ENCODE results near the gene MYH16. TPM values are rescaled to one million over a fixed set of nuclear protein-coding genes. Genes with fewer than 3 reads are reported as not detected.

Gene MYH16
- total and polyA plus RNA-seq, 12 donors: 0.03 to 0.28 TPM; not detected in 10

DNA sequence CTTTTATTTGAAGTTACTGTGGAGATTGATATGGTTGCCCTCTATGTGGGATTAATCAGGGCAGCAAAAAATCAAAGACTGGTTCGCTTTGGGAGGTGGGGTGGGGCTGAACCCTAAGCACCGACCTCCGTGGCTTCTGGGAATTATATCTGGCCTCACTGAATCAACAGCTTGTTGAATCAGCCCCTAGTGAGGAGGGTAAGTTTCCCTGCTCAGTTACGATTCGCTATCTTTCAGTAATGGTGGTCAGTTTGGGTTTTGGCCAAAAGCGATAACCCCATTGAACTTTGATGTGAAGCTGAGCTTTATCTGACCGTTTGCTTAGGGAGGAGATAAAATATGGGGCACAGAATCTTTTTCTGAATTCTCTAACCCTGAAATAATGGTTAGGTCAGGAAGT lies 36.5 kb downstream of the MYH16 start:
- H3K4me1 ChIP-seq (replicated peaks in 1 of 2): peaks cover 8 to 11% of the 10 kb centered on the region in 2 donors
- H3K9me3 ChIP-seq (replicated peaks in 1 of 3): no peaks in the 10 kb centered on the region
- DNase-seq: no peak
- H3K4me3 ChIP-seq: no peak overlapping the region
- WGBS, 4 donors: 89 to 94% (median 92%) methylated on average over 7 of the region's 7 CpGs
- H3K27me3 ChIP-seq: no peaks in the 10 kb centered on the region
- TF ChIP-seq, protein P1, sequence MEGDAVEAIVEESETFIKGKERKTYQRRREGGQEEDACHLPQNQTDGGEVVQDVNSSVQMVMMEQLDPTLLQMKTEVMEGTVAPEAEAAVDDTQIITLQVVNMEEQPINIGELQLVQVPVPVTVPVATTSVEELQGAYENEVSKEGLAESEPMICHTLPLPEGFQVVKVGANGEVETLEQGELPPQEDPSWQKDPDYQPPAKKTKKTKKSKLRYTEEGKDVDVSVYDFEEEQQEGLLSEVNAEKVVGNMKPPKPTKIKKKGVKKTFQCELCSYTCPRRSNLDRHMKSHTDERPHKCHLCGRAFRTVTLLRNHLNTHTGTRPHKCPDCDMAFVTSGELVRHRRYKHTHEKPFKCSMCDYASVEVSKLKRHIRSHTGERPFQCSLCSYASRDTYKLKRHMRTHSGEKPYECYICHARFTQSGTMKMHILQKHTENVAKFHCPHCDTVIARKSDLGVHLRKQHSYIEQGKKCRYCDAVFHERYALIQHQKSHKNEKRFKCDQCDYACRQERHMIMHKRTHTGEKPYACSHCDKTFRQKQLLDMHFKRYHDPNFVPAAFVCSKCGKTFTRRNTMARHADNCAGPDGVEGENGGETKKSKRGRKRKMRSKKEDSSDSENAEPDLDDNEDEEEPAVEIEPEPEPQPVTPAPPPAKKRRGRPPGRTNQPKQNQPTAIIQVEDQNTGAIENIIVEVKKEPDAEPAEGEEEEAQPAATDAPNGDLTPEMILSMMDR (IDR thresholded peaks at IDR 0.05): no peak
- no peak for TF ChIP-seq POLR2A (IDR thresholded peaks at IDR 0.05)
- intact Hi-C loops (cut with DNase I): no loop called here
- no peaks in the 10 kb centered on the region for H3K36me3 ChIP-seq (replicated peaks in 1 of 2)
- H3K27ac ChIP-seq: no peak overlapping the region

DNA sequence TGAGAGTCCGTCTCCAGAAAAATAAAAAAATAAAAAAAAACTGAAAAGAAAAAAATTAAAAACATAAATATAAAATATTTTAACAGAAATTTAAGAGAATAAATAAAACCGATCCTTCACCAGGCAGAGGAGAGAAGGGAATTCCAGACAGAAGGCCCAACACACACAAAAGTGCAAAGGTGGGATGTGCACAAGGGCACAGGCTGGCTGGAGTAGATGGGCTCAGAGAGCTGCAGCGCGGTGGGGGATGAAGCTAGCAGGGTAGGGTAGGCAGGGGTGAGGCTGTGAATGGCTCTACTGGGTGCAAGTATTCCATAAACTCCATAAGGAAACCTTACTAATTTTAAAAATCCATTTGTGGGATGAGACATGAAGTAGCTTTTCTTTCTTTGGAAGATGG lies 37.4 kb downstream of the MYH16 start:
- Histone ChIP-seq H3K27ac (no peak overlapping the region), H3K4me3 (no peak overlapping the region), H3K27me3 (no peaks in the 10 kb centered on the region), H3K9me3 (replicated peaks in 1 of 3) (no peaks in the 10 kb centered on the region), H3K36me3 (replicated peaks in 1 of 2) (no peaks in the 10 kb centered on the region), H3K4me1 (replicated peaks in 1 of 2) (peaks cover 8 to 11% of the 10 kb centered on the region in 2 donors)
- intact Hi-C loops (cut with DNase I): loop anchor here in 1 of 2 donors (5.0 kb wide), 2 partner anchors 163 to 273 kb away; no protein-coding TSS in a partner anchor
- DNase-seq: no peak
- TF ChIP-seq, protein P1 (IDR thresholded peaks at IDR 0.05): no peak
- no peak for TF ChIP-seq POLR2A (IDR thresholded peaks at IDR 0.05)
- 96 to 99% (median 97%) methylated on average over 4 of the region's 4 CpGs for WGBS, 4 donors

DNA sequence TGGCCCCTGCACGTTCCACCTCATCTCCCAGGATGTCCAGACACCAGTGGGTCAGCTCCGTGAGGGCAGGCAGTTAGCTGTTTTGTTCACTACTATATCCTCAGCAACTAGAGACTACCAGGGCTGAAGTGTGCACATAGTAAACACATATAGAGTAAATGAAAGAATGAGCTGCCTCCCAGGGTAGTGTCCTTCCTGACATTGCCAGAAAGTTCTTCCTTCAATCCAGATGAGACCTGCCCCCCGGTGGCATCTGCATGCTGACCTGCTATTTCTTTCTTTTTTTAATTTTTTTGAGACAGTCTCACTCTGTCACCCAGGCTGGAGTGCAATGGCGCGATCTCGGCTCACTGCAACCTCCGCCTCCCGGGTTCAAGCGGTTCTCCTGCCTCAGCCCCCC lies 39.1 kb downstream of the MYH16 start:
- H3K36me3 ChIP-seq (replicated peaks in 1 of 2): no peaks in the 10 kb centered on the region
- intact Hi-C loops (cut with DNase I): loop anchor here (2.0 to 5.0 kb wide), 3 partner anchors 164 to 274 kb away; no protein-coding TSS in a partner anchor
- TF ChIP-seq POLR2A (IDR thresholded peaks at IDR 0.05): no peak
- TF ChIP-seq, protein P1 (IDR thresholded peaks at IDR 0.05): no peak
- DNase-seq: no peak
- H3K4me3 ChIP-seq: no peak overlapping the region
- no peaks in the 10 kb centered on the region for H3K27me3 ChIP-seq
- H3K4me1 ChIP-seq (replicated peaks in 1 of 2): peaks cover 8 to 11% of the 10 kb centered on the region in 2 donors
- no peaks in the 10 kb centered on the region for H3K9me3 ChIP-seq (replicated peaks in 1 of 3)
- H3K27ac ChIP-seq: no peak overlapping the region
- 83 to 89% (median 88%) methylated on average over 9 of the region's 9 CpGs for WGBS, 4 donors

DNA sequence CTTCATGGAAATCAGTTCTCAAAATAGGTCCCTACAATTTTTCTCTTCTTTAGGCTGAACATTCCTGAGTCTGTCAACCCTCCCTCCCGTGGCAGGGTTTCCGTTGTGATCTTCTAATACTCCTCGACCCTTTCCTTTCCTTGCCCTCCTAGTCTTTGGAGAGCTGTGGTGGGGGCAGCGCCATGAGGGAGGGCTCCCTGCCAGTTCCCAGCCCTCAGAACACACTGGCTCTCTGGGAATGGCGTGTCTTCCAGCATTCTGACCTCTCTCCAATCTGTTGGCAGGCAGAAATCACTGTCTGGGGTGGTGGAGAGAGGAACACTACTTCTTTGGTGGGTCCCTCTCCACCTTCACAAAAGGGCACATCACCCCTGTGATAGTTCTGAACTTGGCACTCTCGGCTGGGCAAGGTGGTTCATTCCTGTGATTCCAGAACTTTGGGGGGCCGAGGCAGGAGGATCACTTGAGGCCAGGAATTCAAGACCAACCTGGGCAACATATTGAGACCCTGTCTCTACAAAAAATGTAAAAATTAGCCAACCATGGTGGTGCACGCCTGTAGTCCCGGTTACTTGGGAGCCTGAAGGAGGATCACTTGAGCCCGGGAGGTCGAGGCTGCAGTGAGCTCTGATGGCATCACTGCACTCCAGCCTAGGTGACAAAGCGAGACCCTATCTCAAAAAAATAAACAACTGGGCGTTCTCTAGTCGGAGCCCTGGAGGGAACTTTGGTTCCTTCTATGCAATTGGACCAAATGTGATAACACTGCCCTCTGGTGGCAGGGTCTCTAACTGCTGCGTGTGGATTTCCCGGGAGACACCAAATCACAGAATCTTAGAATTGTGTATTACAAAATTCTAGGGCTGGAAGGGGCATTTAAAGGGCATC lies 39.9 kb downstream of the MYH16 start:
- intact Hi-C loops (cut with DNase I): loop anchor here (2.0 to 5.0 kb wide), 3 partner anchors 165 to 275 kb away; no protein-coding TSS in a partner anchor
- Histone ChIP-seq H3K36me3 (replicated peaks in 1 of 2) (no peaks in the 10 kb centered on the region), H3K27ac (no peak overlapping the region), H3K4me3 (peak overlapping the region in 1 of 4 donors; percentile 33), H3K27me3 (no peaks in the 10 kb centered on the region), H3K9me3 (replicated peaks in 1 of 3) (no peaks in the 10 kb centered on the region), H3K4me1 (replicated peaks in 1 of 2) (peaks cover 8 to 11% of the 10 kb centered on the region in 2 donors)
- 39 to 49% (median 44%) methylated on average over 13 to 16 of the region's 16 CpGs for WGBS, 4 donors
- no peak for TF ChIP-seq POLR2A (IDR thresholded peaks at IDR 0.05)
- TF ChIP-seq, protein P1 (IDR thresholded peaks at IDR 0.05): peak; percentile 82 to 94 (median 88)
- DNase-seq: peak; percentile 60 to 91 (median 76)

Data from adrenal gland (tissue), 12 donors.